SK-N-MC (cell line): ENCODE measurements around the gene PSMD13.

ENCODE experiments used
- DNase-seq: peaks from one replicate; pipeline ENCODE4 v3.0.0-alpha.2; 2011; ENCODE audit warnings: low read depth, low spot score
- H3K27ac ChIP-seq: fragments of 200-600 bp; sonication (generic); 2 replicates; pipeline ENCODE4 v1.5.1; 2016; ENCODE audit warnings: mixed run types
- H3K36me3 ChIP-seq: fragments of 200-600 bp; sonication (generic); 2 replicates; pipeline ENCODE4 v1.6.1; 2017; ENCODE audit warnings: antibody characterized with exemption, low read length, mixed read lengths; ENCODE audit not compliant: insufficient read depth
- H3K4me3 ChIP-seq: fragments of 200-600 bp; sonication (generic); 2 replicates; pipeline ENCODE4 v1.5.1; 2016
- H3K9ac ChIP-seq: fragments of 200-600 bp; sonication (generic); 2 replicates; pipeline ENCODE4 v1.8.0; 2017; ENCODE audit warnings: mixed run types, mixed read lengths; ENCODE audit not compliant: insufficient read length
- H3K9me3 ChIP-seq: fragments of 200-600 bp; sonication (generic); 2 replicates; pipeline ENCODE4 v1.6.1; 2017; ENCODE audit warnings: low read depth, mild to moderate bottlenecking, antibody characterized with exemption, low read length, moderate library complexity, mixed read lengths
- EZH2 ChIP-seq: fragments of 200-600 bp; sonication (generic); IDR thresholded peaks from one replicate; pipeline ENCODE4 v1.6.1; 2017; ENCODE audit warnings: antibody characterized with exemption
- FOXP2 ChIP-seq: optimal IDR thresholded peaks from 2 replicates; pipeline ENCODE3; 2011; ENCODE audit warnings: mild to moderate bottlenecking, moderate library complexity; ENCODE audit not compliant: insufficient read depth; ENCODE audit errors: extremely low read length, control extremely low read depth
- POLR2AphosphoS5 ChIP-seq: IDR thresholded peaks from 2 replicates; pipeline ENCODE4 v1.6.1; 2012; ENCODE audit warnings: mild to moderate bottlenecking, low read depth, low read length, borderline replicate concordance

The PSMD13 gene

GRCh38 chr11:203945-204586 is 32.7 kb upstream of the PSMD13 start:
- TF ChIP-seq EZH2 = no peak
- TF ChIP-seq POLR2AphosphoS5 = no peak
- TF ChIP-seq FOXP2 = no peak
- no peaks in the 10 kb centered on the region for H3K9me3 ChIP-seq
- no peak overlapping the region for H3K27ac ChIP-seq
- H3K4me3 ChIP-seq = no peak overlapping the region
- peaks cover 3% of the 10 kb centered on the region; the same call in 1 of the 2 replicates for H3K36me3 ChIP-seq
- H3K9ac ChIP-seq = no peak overlapping the region
- no peak for DNase-seq

- no peaks in the 10 kb centered on the region for H3K9me3 ChIP-seq
- H3K36me3 ChIP-seq = peaks cover 4% of the 10 kb centered on the region
- H3K9ac ChIP-seq = no peak overlapping the region
- H3K4me3 ChIP-seq = no peak overlapping the region
- no peak for DNase-seq
- no peak overlapping the region for H3K27ac ChIP-seq
- TF ChIP-seq EZH2 (no peak), FOXP2 (no peak), POLR2AphosphoS5 (no peak)
Measured at GRCh38 chr11:204587-205109, 32.1 kb upstream of the PSMD13 start.

- peaks cover 12% of the 10 kb centered on the region for H3K36me3 ChIP-seq
- H3K9ac ChIP-seq = no peak overlapping the region
Measured at GRCh38 chr11:205221-206001, 31.4 kb upstream of the PSMD13 start.

GRCh38 chr11:206002-206384 is 30.8 kb upstream of the PSMD13 start:
- Histone ChIP-seq H3K36me3 (peaks cover 18% of the 10 kb centered on the region), H3K4me3 (peak overlapping the region; percentile 96), H3K9ac (peak overlapping the region; percentile 97), H3K27ac (no peak overlapping the region), H3K9me3 (no peaks in the 10 kb centered on the region)
- TF ChIP-seq POLR2AphosphoS5 = no peak
- no peak for TF ChIP-seq FOXP2
- no peak for TF ChIP-seq EZH2
- DNase-seq = no peak

More at GRCh38 chr11:205221-206001, 31.4 kb upstream of the PSMD13 start:
- Histone ChIP-seq H3K9me3 (no peaks in the 10 kb centered on the region), H3K4me3 (no peak overlapping the region), H3K27ac (no peak overlapping the region)
- TF ChIP-seq POLR2AphosphoS5 = no peak
- no peak for TF ChIP-seq EZH2
- TF ChIP-seq FOXP2 = no peak
- no peak for DNase-seq

- DNase-seq = no peak
- H3K9ac ChIP-seq = peak overlapping the region; percentile 97
- no peak for TF ChIP-seq POLR2AphosphoS5
- TF ChIP-seq EZH2 = no peak
- no peak for TF ChIP-seq FOXP2
- no peak overlapping the region for H3K27ac ChIP-seq
- H3K9me3 ChIP-seq = no peaks in the 10 kb centered on the region
- peak overlapping the region; percentile 96 for H3K4me3 ChIP-seq
- H3K36me3 ChIP-seq = peaks cover 25% of the 10 kb centered on the region
Measured at GRCh38 chr11:206526-207207, 30.1 kb upstream of the PSMD13 start.

GRCh38 chr11:207208-207862 is 29.4 kb upstream of the PSMD13 start, which contains the start of the genes BET1L and RIC8A:
TSS of gene BET1L (minus strand) at chr11:207399. CDS start at chr11:207321, 78 bp downstream.
TSS of gene RIC8A (plus strand) at chr11:207708. CDS start at chr11:208855, 1,147 bp downstream.
- TF ChIP-seq FOXP2 = peak; percentile 33
- no peak for TF ChIP-seq EZH2
- TF ChIP-seq POLR2AphosphoS5 = peak; percentile 87
- Histone ChIP-seq H3K9me3 (no peaks in the 10 kb centered on the region), H3K27ac (peak within 1 kb of the TSS; percentile 97), H3K4me3 (peak within 1 kb of the TSS; percentile 96), H3K36me3 (peaks cover 31% of the 10 kb centered on the region), H3K9ac (peak within 1 kb of the TSS; percentile 97)
- peak; percentile 91 for DNase-seq

- TF ChIP-seq FOXP2 (no peak), EZH2 (no peak), POLR2AphosphoS5 (no peak)
- H3K36me3 ChIP-seq = peaks cover 36% of the 10 kb centered on the region
- H3K9ac ChIP-seq = peak overlapping the region; percentile 95
- H3K9me3 ChIP-seq = no peaks in the 10 kb centered on the region
- no peak for DNase-seq
- peak overlapping the region; percentile 96 for H3K4me3 ChIP-seq
- H3K27ac ChIP-seq = peak overlapping the region; percentile 97
Measured at GRCh38 chr11:207863-208180, 29.0 kb upstream of the PSMD13 start.
